Stimulated activated CD4-positive, alpha-beta T cell treated with anti-CD3 and anti-CD28 coated beads, Interleukin-1b, Interleukin-23, amount 100 ng/mL, for 48 hours (primary cell): ENCODE measurements around the gene FAM20C.

Experiments used
- DNase-seq: peaks from one replicate; pipeline ENCODE4 v3.0.0-alpha.2; 2020

The FAM20C gene

DNA sequence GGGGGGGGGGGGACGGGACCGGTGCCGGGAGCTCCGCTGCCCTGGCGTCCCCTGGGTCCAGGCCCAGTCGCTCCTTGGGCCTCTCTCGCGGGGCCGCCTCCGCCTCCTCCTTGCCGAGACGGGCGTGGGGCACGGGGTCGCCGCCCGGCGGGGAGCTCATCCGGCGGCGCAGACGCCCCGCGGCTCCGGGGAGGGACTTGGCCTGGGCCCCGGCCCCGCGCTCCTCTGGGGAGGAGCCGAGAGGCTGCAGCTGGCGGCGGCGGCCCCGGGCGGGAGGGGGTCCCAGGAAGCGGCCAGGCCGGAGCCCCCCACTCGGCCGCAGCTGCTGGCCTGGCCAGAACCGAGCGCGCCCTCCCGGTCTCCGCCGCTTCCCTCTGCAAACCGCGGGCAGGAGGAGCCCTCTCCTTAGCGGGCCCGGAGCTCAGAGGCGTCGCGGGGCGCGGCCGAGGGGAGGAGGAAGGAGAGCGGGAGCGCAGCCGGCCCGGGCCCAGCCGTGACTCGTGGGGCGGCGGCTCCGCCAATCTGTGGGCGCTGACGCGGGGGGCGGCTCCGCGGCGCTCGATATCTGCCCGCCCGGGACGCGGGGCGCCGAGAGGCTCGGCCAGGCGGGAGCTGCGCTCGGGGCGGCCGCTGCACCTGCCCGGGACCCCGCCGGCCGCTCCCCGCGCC, at the start of gene FAM20C:
FAM20C (plus strand) TSS at position 591 of the 669 bp plus-strand sequence. CDS start 629 bp downstream, outside the sequence.
- DNase-seq: peak; percentile 28

DNA sequence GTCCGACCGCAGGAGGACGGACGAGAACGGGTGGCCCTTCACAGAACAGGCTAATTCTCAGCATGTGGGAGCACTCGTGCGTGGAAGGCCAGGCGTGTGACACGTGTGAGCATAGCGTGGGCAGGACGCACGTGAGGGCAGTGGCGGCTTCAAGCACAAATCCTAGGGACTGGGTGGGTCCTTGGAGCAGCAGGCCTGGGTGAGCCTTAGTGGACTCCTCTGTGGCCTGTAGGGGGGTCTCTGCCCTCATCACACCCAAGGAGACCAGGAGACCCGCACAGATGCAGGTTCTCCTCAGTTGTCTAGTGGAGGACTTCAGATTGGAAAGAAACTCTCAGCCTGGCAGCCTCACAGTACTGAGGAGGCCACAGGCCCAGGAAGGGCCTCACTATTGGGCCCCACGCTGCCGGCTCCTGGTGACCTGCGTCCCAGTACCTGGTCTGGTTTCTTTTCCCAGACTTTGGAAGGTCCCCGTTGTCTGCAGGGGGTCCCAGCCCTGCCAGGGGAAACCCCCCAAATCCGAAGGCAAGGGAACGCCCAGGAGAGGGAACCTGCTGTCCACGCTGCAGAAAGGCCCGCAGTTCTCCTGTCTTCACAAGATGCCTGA, 49.1 kb upstream of the FAM20C start:
- no peak for DNase-seq

GRCh38 chr7:143811-144453, 48.4 kb upstream of the FAM20C start:
- no peak for DNase-seq

DNA sequence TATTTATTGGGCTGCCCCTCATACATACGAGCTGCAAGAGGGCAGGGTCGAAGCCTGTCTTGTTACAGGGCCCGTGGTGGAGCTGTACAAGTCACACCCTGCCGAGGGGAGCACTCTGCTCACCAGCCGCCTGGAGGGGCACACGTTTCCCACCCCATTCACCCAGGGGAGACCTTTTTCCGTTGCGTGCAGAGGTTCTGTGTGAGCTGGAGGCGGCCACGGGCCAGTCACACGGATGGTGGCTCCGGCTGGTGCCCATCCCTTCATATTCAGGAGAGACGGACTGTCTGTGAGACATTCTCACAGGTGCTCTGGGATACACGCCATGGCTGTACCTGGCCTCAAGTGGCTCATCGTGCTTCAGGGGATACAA, 47.9 kb upstream of the FAM20C start:
- DNase-seq: no peak

- DNase-seq: no peak
Observed at GRCh38 chr7:145863-146262, 46.5 kb upstream of the FAM20C start.

DNA sequence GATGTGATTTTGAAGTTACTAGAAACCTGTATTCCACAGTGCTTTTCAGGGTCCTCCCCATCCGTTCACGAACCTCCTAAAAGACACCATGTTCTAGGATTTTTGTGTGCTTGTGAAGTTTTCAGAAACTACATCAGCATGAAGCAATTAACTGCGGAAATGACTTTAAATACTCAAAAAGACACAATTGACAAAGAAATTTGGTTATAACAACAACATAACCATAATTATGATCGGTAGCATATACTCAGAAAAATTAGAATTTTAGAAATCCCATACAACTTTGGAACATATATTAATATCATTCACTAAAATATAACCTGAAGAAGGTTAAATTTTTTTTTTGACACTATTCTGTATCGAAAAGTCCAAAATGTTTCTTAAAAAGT, 43.8 kb upstream of the FAM20C start:
- no peak for DNase-seq

DNA sequence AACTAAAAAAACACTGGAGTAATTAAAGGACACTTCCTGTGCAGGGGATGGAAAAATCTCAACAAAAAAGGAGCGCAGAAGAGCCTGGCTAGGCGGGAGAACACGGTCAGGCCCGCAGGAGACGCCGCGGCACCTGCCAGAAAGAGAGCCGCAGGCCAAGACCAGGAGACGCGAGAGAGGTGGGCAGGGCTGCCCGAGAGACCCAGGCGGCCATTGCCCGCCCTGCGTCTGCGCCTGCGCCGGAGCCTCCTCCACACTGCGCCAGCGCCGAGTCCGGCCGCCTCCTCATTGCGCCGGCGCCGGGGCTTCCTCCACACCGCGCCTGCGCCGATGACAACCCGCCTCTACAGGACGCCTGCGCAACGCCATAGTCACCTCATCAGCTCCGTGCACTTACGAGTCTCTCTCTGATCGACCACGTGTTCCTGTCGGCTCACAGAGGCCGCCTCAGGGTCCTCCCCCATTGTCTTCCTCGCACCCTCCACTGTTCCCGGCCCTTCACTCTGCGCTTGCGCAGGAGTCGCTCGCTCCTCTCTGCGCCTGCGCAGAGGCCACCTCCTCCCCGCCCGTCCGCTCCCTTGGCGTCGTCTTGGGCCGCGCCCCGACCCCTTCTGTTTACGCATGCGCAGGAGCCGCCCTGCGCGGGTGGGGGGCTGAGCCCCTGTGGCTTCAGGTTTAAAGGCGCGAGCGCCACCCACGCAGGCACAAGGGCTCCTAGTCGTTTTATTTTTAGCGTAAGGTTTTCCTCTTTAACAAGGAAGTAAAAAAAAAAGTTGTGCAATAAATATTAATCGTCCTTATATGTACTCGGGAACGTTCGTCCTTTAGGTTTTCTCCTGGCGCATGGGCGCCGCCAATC, 43.2 kb upstream of the FAM20C start:
- DNase-seq: peak; percentile 97

DNA sequence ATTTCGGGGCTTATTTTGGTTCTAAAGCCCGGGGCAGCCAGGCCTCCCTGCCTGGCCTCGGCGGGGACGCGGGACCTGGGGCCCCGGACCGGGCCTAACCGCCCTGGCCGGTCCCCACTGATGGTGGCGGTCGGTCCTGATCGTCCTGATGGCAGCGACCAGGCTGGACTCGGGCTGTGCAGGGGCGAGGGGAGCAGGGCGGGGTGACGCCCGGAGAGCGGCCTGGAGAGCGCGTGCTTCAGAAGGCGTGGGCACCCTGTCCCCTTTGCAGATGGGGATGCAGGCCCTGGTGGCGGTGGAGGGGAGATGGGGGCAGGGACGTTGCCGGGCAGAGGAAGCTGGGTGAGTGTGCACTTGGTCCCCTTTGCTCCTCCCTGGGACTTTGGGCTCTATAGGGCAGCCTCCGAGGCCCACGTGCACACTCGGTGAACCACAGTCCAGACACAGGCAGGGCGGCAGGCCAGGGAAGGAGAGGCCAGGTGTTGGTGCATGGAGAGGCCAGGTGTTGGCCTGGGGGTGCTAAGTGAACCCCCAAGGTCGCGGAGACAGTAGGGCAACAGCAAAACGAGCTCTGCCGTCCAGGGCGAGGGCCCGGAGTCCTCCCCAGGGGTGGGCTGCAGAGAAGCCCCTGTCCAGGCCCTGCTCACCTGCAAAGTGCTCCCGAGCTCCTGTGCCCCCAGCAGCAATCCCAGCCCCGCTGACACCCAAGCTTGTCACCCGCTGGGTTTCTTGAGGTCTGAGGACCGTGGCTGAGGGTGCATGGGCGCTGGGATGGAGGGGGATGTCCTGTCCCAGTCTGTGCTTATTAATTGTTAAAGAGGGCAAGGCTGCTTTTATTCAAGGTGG, 42.4 kb upstream of the FAM20C start:
- peak; percentile 44 for DNase-seq

- no peak for DNase-seq
Observed at GRCh38 chr7:150811-151221, 41.6 kb upstream of the FAM20C start.

GRCh38 chr7:151346-152050, 40.9 kb upstream of the FAM20C start:
- no peak for DNase-seq

DNA sequence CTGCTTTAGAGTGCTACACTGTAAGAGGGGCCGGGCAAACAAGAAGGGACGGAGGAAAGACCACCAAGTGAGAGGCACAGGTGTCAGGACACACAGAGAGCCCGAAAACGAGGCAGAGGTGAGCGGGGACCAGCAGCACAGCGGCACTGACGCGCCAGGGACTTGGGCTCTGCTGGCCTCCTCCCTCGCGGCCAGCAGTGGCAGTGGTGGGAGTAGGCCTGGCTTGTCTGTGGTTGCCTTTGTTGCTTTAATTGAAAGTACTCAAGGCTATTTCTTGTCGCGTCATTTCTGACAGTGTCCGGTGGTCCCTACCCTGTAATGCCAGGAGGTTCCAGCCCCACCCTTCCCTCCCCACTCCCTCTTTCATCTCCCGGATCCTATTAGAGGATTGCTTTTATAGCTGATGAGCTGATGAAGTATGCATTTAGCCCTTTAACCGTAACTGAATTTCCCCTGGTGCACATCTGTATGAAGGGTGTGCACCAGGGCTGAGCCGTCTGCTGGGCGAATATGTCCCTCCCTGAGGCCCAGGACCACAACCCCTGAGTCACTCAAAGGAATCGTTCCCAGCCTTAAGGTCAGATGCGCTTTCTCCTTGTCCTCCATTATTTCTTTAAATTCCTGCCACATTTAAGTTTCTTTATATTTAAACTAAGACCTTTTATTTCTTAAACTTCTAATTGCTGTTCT, 39.5 kb upstream of the FAM20C start:
- no peak for DNase-seq

DNA sequence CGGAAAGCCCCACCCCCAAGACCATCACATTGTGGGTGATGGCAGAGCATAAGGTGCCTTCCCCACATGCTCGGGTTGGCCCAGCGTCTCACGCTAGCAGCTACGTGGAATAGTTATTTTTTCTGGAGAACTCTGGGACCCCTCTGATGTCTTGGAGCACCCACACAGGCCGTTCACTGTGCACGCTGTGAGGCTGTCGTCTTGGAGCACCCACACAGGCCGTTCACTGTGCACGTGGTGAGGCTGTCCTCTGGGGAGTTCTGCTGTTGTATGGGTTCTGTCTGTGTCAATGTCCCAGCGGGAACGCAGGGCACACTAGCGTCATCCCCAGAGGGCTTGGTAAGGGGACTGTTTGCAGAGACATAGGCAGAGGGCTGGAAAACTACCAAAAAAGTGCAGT, 38.8 kb upstream of the FAM20C start:
- DNase-seq: no peak

DNA sequence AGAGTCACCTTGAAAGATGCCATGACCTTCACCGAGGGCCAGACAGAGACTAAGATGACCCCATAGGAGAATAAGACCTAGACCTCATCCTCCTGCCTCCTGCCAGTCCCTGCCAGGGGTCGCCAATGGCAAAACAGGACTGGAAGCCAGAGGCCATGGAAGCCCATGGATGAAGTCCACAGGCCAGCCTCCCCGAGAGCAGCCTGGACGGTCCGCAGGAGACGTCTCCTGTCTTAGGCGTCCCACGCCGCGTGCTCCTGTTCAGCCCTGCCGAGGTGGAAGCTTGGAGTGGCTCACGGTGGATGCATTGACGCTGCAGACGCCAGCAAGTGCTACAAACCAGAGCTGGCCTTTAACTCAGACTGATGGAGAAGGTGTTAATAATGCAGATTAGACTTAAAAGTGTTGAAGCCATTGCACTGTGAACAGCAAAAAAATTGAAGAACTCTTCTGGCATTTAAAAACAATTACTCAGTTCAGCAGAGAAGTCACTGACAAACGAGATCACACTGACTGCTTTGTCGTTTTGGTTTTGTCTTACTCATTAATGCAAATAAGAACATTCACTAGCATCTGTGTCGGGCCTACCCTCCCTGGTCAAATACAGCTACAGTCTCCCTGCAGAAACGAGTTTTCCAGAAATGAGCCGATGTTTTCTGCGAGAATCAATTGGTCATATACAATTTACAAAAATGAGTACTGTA, 38.1 kb upstream of the FAM20C start:
- no peak for DNase-seq

- DNase-seq: no peak
Observed at GRCh38 chr7:155469-155900, 36.9 kb upstream of the FAM20C start.

- no peak for DNase-seq
Observed at GRCh38 chr7:156111-157007, 36.0 kb upstream of the FAM20C start.

DNA sequence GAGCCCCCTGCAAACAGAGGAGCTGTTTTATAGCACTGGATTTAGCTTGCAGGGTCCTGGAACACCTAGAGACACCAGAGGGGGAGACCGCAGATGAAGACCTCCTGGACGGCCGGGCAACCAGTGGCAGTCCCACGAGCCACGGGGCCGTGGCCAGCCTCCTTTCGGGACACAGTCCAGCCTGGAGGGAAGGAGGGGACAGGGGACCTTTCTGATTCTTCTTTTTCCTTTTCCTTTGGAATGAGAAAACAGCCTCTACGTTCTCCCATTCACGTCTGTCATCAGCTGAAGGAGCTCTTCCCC, 35.4 kb upstream of the FAM20C start:
- no peak for DNase-seq

GRCh38 chr7:157771-158625, 34.4 kb upstream of the FAM20C start:
- DNase-seq: no peak

DNA sequence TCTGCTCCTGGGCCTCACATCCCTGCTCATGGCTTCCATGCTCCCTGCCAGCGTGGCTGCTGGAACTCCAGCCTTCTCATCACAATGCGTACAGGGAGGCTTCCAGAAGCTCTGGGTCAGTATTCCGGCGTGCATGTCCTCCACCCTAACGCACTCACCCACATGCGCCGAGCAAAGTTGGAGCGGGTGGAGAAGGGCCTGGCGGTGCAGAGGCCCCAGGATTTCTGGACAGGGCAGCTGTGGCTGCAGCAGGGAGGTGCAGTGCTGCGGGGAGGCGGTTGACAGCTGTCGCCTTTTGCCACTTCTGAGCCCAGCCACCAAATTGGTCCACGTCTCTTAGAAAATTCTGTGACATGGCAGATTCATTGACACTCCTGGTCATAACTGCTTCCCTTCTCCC, 33.6 kb upstream of the FAM20C start:
- no peak for DNase-seq
